Suprapubic skin (tissue), 4 donors: ENCODE measurements around the gene RNU11. TPM values are rescaled to one million over a fixed set of nuclear protein-coding genes. Genes with fewer than 3 reads are reported as not detected.
"Not testable (repeated sequence)": the region's sequence is repeated elsewhere in the genome, so short reads cannot be mapped to it uniquely, and the experiment has no call there.

Experiments
- DNase-seq, 2 donors: peaks; one replicate each; pipeline ENCODE4 v3.0.0-alpha.2; 2019; ENCODE audit warnings: low spot score in 2 of 2
- H3K27ac ChIP-seq: fragments of 200-600 bp; sonication (generic); one replicate; pipeline ENCODE4 v1.5.1; 2019
- H3K27me3 ChIP-seq: fragments of 200-600 bp; sonication (generic); one replicate; pipeline ENCODE4 v1.5.1; 2019
- H3K36me3 ChIP-seq: fragments of 200-600 bp; sonication (generic); one replicate; pipeline ENCODE4 v1.5.1; 2019
- H3K4me1 ChIP-seq: fragments of 200-600 bp; sonication (generic); one replicate; pipeline ENCODE4 v1.5.1; 2019
- H3K4me3 ChIP-seq: fragments of 200-600 bp; sonication (generic); one replicate; pipeline ENCODE4 v1.5.1; 2019; ENCODE audit warnings: mild to moderate bottlenecking
- H3K9me3 ChIP-seq: fragments of 200-600 bp; sonication (generic); one replicate; pipeline ENCODE4 v1.5.1; 2019
- EP300 ChIP-seq: sonication (generic); formaldehyde crosslinking; IDR thresholded peaks from one replicate; pipeline ENCODE4 v1.6.1; 2017; ENCODE audit warnings: antibody characterized with exemption
- POLR2A ChIP-seq, 2 donors: fragments of 450-650 bp; IDR thresholded peaks; one replicate each; pipeline ENCODE4 v1.6.1; 2017; ENCODE audit warnings: antibody characterized with exemption in 2 of 2, mild to moderate bottlenecking in 2 of 2, moderate library complexity in 2 of 2
- POLR2AphosphoS5 ChIP-seq, 3 donors: sonication (generic); formaldehyde crosslinking; IDR thresholded peaks; one replicate each; pipeline ENCODE4 v1.6.1; 2017; ENCODE audit warnings: antibody characterized with exemption in 3 of 3
- WGBS: methylation state at CpG from one replicate; pipeline ENCODE4 v1.1.5; 2018; 5-methylcytosine and 5-hydroxymethylcytosine counted together
- total RNA-seq, 4 donors: library from RNA; depleted of rRNA; stranded (reverse); fragments of >200 nt; gene quantifications; one replicate each; pipeline ENCODE4 v1.1.0, GENCODE V29; 2016
- TF ChIP-seq, protein P1 (sequence below), 2 donors: fragments of 200-600 bp in 1 of 2; fragments of 450-650 bp in 1 of 2; sonication (generic) in 1 of 2; IDR thresholded peaks; one replicate each; pipeline ENCODE4 v1.5.1; 2016 to 2019; ENCODE audit warnings: antibody characterized with exemption in 2 of 2, mild to moderate bottlenecking in 1 of 2, moderate library complexity in 1 of 2

The RNU11 gene
- total RNA-seq, 4 donors from 2014 or later = not detected

DNA sequence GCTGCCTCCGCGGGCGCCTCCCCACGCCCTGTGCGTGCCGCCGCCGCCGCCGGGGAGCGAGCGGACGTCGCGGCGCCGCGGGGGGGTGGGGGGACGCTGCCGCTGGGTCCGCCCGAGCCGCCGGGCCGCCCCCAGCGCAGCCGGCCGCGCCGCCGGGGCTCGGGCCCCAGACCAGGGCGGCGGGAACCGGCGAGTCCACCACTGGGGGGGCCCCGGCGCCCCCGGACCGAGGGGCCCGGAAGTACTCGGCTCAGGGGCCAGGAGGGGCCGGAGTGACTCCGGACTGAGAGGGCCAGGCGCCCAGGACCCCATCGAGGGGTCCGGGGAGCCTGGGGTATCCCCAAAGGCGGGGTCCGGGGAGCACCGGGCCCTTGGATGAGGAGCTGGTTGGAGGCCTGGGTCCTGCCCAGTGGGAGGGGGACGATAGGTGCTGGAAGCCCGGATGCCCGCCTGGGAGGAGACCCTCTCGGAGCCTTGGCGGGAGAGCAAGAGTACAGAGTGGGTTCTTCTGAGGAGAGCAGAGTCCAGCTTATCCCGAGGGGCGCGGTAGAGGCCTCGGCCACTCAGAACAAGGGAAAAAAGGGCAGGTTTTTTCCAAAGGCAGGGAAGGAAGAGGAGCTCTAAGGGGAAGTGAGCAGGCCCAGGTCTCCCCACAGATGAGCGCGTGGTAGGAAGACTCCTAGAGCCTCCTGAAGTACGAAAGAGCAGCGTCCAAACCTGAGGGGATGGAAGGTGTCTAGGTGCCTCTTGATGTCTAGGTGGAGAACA, 20.7 kb downstream of the RNU11 start:
- WGBS = under 1% methylated on average over 16 of the region's 63 CpGs
- H3K36me3 ChIP-seq = no peaks in the 10 kb centered on the region
- peak overlapping the region; percentile 99 for H3K27ac ChIP-seq
- H3K4me3 ChIP-seq = peak overlapping the region; percentile 97
- no peaks in the 10 kb centered on the region for H3K9me3 ChIP-seq
- TF ChIP-seq, protein P1, sequence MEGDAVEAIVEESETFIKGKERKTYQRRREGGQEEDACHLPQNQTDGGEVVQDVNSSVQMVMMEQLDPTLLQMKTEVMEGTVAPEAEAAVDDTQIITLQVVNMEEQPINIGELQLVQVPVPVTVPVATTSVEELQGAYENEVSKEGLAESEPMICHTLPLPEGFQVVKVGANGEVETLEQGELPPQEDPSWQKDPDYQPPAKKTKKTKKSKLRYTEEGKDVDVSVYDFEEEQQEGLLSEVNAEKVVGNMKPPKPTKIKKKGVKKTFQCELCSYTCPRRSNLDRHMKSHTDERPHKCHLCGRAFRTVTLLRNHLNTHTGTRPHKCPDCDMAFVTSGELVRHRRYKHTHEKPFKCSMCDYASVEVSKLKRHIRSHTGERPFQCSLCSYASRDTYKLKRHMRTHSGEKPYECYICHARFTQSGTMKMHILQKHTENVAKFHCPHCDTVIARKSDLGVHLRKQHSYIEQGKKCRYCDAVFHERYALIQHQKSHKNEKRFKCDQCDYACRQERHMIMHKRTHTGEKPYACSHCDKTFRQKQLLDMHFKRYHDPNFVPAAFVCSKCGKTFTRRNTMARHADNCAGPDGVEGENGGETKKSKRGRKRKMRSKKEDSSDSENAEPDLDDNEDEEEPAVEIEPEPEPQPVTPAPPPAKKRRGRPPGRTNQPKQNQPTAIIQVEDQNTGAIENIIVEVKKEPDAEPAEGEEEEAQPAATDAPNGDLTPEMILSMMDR (IDR thresholded peaks at IDR 0.05) = no peak
- peak; percentile 27 to 71 for TF ChIP-seq POLR2A (IDR thresholded peaks at IDR 0.05)
- H3K4me1 ChIP-seq = peaks cover 20% of the 10 kb centered on the region
- no peaks in the 10 kb centered on the region for H3K27me3 ChIP-seq
- peak in 1 of 2 donors; percentile 79 for DNase-seq

DNA sequence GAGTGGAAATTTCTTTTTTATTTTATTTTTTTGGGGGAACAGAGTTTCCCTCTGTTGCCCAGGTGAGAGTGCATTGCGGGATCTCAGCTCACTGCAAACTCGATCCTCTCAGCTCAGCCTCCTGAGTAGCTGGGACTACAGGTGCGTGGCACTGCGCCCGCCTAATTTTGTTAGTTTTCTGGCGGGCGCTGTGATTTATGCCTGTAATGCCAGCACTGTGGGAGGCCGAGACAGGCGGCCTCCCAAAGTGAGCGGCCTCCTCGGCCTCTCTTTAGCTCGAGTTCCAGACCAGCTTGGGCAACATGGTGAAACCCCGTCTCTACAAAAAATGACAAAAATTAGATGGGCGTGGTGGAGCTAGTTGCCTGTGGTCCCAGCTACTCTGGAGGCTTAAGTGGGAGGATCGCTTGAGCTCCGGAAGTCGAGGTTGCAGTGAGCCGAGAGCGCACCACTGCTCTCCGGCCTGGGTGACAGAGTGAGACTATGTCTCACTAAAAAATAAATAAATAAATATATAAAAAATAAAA, 22.9 kb downstream of the RNU11 start:
- TF ChIP-seq POLR2A (IDR thresholded peaks at IDR 0.05) (no peak), EP300 (no peak), POLR2AphosphoS5 (IDR thresholded peaks at IDR 0.05) (no peak)
- TF ChIP-seq, protein P1 (IDR thresholded peaks at IDR 0.05) = no peak
- DNase-seq = no peak
- Histone ChIP-seq H3K9me3 (no peaks in the 10 kb centered on the region), H3K27me3 (no peaks in the 10 kb centered on the region), H3K36me3 (no peaks in the 10 kb centered on the region), H3K27ac (no peak overlapping the region), H3K4me1 (peaks cover 20% of the 10 kb centered on the region), H3K4me3 (no peak overlapping the region)
- 94% methylated on average over 20 of the region's 20 CpGs for WGBS

DNA sequence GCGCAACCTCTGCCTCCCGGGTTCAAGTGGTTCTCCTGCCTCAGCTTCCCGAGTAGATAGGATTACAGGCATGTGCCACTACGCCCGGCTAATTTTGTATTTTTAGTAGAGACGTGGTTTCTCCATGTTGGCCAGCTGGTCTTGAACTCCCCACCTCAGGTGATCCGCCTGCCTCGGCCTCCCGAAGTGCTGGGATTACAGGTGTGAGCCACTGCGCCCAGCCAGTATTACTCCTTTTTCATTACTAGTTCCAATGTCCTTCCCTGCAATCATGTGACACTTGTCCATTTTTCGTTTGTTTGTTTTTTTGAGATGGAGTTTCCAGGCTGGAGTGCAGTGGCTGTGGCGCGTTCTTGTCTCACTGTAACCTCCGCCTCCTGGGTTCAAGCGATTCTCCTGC, 24.6 kb downstream of the RNU11 start:
- WGBS = 97% methylated on average over 15 of the region's 15 CpGs
- not testable (repeated sequence) for H3K4me3 ChIP-seq, H3K9me3 ChIP-seq, DNase-seq, H3K27me3 ChIP-seq, H3K36me3 ChIP-seq, H3K27ac ChIP-seq
- H3K4me1 ChIP-seq = peaks cover 13% of the 10 kb centered on the region

DNA sequence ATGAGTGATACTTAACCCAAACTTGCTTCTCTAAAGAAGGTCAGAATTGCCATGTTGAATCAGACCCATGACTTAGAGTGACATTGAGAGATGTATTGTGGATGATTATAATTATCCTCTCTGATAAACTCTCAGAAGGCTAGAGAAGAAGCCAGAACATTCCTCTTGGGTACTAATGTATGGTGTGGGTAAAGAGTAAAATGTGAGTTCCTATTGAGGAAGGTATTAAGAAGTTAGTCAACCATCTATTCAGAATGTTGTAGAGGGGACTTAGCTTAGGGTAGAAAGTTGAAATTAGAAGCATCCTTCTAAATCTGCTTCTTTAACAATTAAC, 27.5 kb downstream of the RNU11 start:
- no peak overlapping the region for H3K27ac ChIP-seq
- no peaks in the 10 kb centered on the region for H3K4me1 ChIP-seq
- no peak overlapping the region for H3K4me3 ChIP-seq
- TF ChIP-seq, protein P1 (IDR thresholded peaks at IDR 0.05) = no peak
- TF ChIP-seq POLR2A (IDR thresholded peaks at IDR 0.05) = no peak
- no peak for TF ChIP-seq POLR2AphosphoS5 (IDR thresholded peaks at IDR 0.05)
- no peak for TF ChIP-seq EP300
- no peaks in the 10 kb centered on the region for H3K9me3 ChIP-seq
- DNase-seq = no peak
- H3K36me3 ChIP-seq = no peaks in the 10 kb centered on the region
- no peaks in the 10 kb centered on the region for H3K27me3 ChIP-seq

DNA sequence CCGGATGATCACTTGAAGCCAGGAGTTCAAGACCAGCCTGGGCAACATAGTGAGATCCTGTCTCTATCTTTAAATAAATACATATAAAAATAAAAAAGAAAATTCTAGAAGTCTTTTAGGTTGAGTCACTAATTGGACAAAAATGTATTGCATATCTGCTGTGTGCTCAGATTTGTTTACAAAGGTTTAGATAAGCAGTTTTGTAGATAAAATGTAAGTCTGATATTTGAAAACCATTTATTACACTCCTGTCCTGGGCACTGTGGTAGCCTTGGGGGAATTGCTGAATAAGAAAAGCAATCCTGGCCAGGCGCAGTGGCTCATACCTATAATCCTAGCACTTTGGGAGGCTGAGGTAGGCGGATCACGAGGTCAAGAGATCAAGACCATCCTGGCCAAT, 31.8 kb downstream of the RNU11 start:
- H3K4me1 ChIP-seq = no peaks in the 10 kb centered on the region
- no peak overlapping the region for H3K27ac ChIP-seq
- DNase-seq = no peak
- WGBS = 100% methylated on average over 4 of the region's 4 CpGs
- no peak overlapping the region for H3K4me3 ChIP-seq
- H3K9me3 ChIP-seq = no peaks in the 10 kb centered on the region
- no peak for TF ChIP-seq POLR2A (IDR thresholded peaks at IDR 0.05)
- no peak for TF ChIP-seq EP300
- TF ChIP-seq, protein P1 (IDR thresholded peaks at IDR 0.05) = no peak
- TF ChIP-seq POLR2AphosphoS5 (IDR thresholded peaks at IDR 0.05) = no peak
- H3K36me3 ChIP-seq = peaks cover 18% of the 10 kb centered on the region
- no peaks in the 10 kb centered on the region for H3K27me3 ChIP-seq

DNA sequence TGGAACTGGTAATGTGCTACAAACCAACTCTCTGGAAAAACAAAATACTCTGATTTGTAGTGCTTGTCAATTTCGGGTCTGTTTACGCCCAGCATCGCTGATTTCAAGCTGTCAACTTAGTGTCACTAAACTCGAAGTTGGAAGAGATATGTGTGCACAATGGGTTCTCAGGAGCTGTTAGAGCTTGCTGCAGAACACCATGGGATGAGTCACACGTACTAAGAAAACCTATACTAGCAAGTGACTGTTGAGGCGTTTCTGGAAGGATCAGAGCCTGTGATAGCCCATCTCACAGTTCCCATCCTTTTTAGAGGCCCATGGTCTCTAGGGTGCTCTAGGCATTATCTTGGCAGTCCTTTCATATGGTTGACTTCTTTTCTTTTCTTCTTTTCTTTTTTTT, 34.4 kb downstream of the RNU11 start:
- Histone ChIP-seq H3K4me3 (no peak overlapping the region), H3K4me1 (no peaks in the 10 kb centered on the region), H3K27ac (no peak overlapping the region), H3K27me3 (no peaks in the 10 kb centered on the region), H3K9me3 (no peaks in the 10 kb centered on the region), H3K36me3 (peaks cover 36% of the 10 kb centered on the region)
- TF ChIP-seq POLR2AphosphoS5 (IDR thresholded peaks at IDR 0.05) = no peak
- no peak for TF ChIP-seq POLR2A (IDR thresholded peaks at IDR 0.05)
- TF ChIP-seq, protein P1 (IDR thresholded peaks at IDR 0.05) = no peak
- TF ChIP-seq EP300 = no peak
- DNase-seq = no peak
- WGBS = 89% methylated on average over 6 of the region's 6 CpGs
